CD4-positive, alpha-beta T cell treated with Interferon alpha-2 for 1 hour (primary cell): ENCODE results near the gene PAGE2B.
"Not testable (repeated sequence)": the region's sequence is repeated elsewhere in the genome, so short reads cannot be mapped to it uniquely, and the experiment has no call there.

Experiments used
- DNase-seq, 2 donors: peaks; one replicate each; pipeline ENCODE4 v3.0.0-alpha.2; 2020 to 2022

PAGE2B gene

GRCh38 chrX:55111578-55112254 is 36.9 kb downstream of the PAGE2B start:
- DNase-seq, result no peak

DNA sequence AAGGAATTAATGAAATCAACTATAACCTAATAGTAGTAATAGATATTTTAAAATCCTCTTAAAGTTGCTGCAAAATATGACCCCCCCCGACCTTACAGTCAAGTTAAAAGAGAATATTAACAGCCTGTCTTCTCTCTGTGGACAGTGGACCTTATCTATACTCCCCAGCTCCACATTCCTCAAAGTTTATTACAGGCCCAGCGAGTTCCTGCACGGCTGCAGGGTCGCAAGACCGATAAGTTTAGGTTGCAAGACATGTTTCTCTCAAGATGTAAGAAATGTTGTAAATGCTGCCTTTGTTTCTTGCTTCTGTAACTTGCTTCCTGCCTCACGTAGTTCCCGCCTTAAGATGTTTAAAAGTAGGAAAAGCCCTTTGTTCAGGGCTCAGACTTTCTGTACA is 41.8 kb downstream of the PAGE2B start:
- not testable (repeated sequence) for DNase-seq

DNA sequence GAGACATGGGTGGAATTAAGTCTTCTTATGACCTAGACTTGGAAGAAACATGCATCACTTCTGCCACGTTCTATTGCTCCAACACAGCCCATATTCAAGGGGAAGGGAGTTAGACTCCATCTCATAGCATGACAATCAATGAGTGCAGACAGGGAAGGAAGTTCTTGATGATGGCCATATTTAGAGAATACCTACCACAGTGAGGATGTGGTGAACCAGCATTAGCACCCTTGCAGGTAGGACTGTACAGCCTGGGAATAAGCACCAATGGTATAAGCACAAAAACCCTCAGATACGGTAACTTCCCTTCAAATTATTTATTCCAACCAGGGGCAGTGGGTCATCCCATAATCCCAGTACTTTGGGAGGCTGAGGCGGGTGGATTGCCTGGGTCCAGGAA is 43.7 kb downstream of the PAGE2B start:
- peak in 1 of 2 donors; percentile 28 for DNase-seq

DNA sequence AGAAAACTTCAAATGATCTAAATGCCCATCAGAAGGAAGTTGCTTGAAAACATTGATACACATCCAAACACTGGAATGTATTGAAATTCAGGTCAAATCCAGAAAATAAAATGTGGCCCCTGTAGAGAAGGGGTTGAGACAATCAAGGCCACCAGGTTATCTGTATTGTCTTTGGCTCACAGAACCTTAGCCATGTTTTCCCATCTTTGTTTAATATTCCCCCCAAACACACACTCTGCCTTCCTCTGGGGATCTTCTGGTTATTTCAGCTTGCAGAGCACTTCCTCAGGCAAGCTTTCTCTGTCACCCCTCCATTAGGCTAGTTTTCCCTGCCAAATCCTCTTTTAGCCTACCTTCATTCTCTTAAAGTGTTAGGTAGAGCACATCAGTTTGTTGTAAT is 44.4 kb downstream of the PAGE2B start:
- DNase-seq, result no peak

DNA sequence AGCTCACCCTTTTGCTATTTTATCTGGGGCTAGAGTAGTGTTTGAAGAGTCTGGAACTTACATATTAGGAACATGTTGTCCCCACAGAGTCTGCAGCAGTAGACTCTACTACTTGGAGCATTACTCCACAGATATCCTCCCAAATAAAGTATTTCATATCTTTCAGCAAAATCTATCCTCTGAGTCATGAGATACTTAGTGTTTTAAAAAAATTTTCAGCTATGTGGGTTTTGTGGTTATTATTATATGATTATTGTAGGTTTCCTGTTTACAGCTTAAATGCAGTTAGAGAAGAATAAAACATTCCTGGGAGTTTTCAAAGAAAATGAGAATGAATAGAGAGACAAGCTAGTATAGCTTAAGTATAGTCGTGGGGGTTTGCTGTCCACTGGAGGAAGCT is 44.9 kb downstream of the PAGE2B start:
- no peak for DNase-seq

GRCh38 chrX:55120761-55121358 is 46.0 kb downstream of the PAGE2B start:
- DNase-seq, result no peak

GRCh38 chrX:55123900-55124299 is 49.1 kb downstream of the PAGE2B start:
- no peak for DNase-seq

DNA sequence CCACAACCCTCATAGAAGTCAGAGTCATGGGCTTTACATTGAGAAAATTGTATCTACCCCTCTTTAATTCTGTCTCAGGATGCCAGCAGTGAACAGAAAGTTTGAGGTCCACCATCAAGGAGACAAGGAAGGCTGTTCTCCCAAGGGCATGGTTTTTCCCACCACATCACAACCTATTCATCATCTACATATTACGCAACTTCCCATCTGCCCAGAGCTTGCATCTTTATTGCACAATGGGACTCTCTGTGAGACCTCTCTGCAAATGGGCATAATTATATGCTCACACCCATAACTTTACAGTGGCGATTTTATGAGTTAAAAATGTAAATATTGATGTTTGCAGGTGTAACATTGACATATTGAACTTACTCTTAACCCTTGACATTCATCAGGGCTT is 52.9 kb downstream of the PAGE2B start:
- DNase-seq, result no peak
